SK-N-SH (cell line): ENCODE results near the gene GPN2.

Experiments used
- CTCF ChIP-seq: fragments of 200-600 bp; sonication (generic); IDR thresholded peaks from 2 replicates; pipeline ENCODE4 v1.6.1; 2017; ENCODE audit warnings: antibody characterized with exemption, mild to moderate bottlenecking, moderate library complexity
- EP300 ChIP-seq, 2 experiments: IDR thresholded peaks; 2 replicates each; pipeline versions ENCODE4 v1.4.0 to v1.6.1; 2012; ENCODE audit warnings: borderline replicate concordance in 1 of 2, low read depth in 1 of 2, low read length in 1 of 2
- GATA2 ChIP-seq: sonication (generic); formaldehyde crosslinking; IDR thresholded peaks from 2 replicates; pipeline ENCODE4 v1.5.0; 2020; ENCODE audit warnings: mild to moderate bottlenecking, missing genetic modification reagents
- MAX ChIP-seq: IDR thresholded peaks from 2 replicates; pipeline ENCODE4 v1.4.0; 2012; ENCODE audit warnings: low read depth
- MXI1 ChIP-seq: IDR thresholded peaks from 2 replicates; pipeline ENCODE4 v1.6.1; 2012; ENCODE audit warnings: mild to moderate bottlenecking, low read depth, low read length, improper control_type of control experiment
- RCOR1 ChIP-seq: fragments of 150-350 bp; IDR thresholded peaks from 2 replicates; pipeline ENCODE4 v1.6.1; 2017; ENCODE audit warnings: antibody characterized with exemption, low read length
- SIN3A ChIP-seq: IDR thresholded peaks from 2 replicates; pipeline ENCODE4 v1.6.1; 2012; ENCODE audit warnings: low read depth, mild to moderate bottlenecking, low read length, moderate library complexity, borderline replicate concordance
- TAF1 ChIP-seq: IDR thresholded peaks from 2 replicates; pipeline ENCODE4 v1.6.1; 2012; ENCODE audit warnings: low read depth, mild to moderate bottlenecking, low read length, moderate library complexity, borderline replicate concordance
- TF ChIP-seq, protein P1 (sequence below): IDR thresholded peaks from 2 replicates; pipeline ENCODE4 v1.4.0; 2012; ENCODE audit warnings: low read depth, borderline replicate concordance

DNA sequence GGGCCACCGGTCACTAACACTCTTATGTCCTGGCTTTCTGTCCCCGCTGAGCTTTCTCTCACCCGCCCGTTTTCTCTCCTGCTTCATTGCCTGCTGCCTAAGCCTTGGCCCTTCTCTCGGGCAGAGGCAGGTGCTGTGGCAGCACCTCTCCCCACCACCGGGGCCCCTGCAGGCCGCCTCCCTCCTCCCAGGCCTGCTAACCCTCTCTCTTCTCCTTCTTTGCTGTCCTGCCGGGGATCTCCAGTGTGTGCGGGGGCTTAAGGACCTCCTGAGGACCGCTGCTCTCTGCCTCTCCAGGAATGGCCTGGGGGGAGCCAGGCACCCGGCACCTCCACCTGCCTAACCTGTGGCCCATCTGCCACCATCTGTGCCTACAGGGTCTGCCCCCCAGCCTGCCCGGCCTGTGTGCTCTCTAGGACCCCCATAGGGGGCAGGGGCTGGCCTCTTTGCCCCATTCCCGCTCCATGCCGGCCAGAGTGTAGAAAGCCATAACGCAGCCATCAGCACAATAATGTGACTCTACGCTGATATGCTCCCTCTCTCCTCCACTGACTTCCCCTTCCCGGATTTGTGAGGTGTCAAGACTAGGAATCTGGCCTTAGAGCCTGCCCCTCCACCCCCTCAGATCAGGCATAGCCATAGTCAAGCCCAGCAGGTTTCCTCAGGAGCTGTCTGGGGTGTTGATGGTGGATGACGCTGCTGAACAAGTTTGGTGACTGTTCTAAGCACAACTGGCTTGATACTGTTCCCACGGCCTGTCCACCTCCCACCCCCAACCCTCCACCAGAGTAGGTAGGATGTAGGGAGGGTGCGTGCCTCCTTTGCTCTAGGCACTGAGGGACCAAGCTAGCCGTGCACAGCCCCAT lies 33.2 kb downstream of the GPN2 start:
- TF ChIP-seq EP300 (IDR thresholded peaks at IDR 0.05; ENCODE audit: borderline replicate concordance in 1 of 2, low read depth in 1 of 2, low read length in 1 of 2) (no peak), RCOR1 (no peak), TAF1 (no peak), CTCF (no peak), SIN3A (no peak), MAX (no peak), GATA2 (CRISPR knock-in tag) (no peak), MXI1 (no peak)
- TF ChIP-seq, protein P1, sequence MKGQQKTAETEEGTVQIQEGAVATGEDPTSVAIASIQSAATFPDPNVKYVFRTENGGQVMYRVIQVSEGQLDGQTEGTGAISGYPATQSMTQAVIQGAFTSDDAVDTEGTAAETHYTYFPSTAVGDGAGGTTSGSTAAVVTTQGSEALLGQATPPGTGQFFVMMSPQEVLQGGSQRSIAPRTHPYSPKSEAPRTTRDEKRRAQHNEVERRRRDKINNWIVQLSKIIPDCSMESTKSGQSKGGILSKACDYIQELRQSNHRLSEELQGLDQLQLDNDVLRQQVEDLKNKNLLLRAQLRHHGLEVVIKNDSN, result no peak
